ENCODE results near the gene KIAA0232.
A peak's percentile ranks its signal among the peaks of the same experiment; 100 is the strongest.
"Not testable (repeated sequence)": the region's sequence is repeated elsewhere in the genome, so short reads cannot be mapped to it uniquely, and the experiment has no call there.

The KIAA0232 gene

DNA sequence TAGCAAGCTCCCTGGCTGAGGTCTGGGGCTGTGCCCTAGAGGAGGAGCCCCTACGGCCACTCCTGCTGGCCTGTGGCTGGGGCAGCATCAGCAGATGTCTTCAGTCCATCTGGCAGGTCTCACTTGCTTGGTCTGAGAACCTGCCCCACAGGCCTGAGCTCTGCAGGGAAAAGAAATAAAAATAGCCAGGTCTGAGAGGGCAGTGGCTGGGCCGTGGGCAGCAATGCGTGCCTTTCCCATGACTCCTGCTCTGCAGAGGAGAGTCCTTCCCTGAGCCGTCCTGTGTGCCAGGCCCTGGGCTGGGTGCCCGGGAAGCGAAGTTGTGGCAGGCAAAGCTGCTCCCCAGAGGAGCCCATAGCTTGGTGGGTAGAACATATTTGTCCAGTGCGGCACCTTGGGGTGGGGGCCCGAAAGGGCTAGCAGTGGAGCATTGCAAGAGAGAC, 11.3 kb upstream of the KIAA0232 start:
- in situ Hi-C loops (cut with MboI; ENCODE audit: low pct_unique_long_range_greater_than_20kb, low sequenced_read_pairs), result no loop called here
- DNase-seq, result no peak

- in situ Hi-C loops (cut with MboI; ENCODE audit: low pct_unique_long_range_greater_than_20kb, low sequenced_read_pairs), result no loop called here
- DNase-seq, result no peak
Measured at GRCh38 chr4:6772223-6772928, 10.2 kb upstream of the KIAA0232 start.

DNA sequence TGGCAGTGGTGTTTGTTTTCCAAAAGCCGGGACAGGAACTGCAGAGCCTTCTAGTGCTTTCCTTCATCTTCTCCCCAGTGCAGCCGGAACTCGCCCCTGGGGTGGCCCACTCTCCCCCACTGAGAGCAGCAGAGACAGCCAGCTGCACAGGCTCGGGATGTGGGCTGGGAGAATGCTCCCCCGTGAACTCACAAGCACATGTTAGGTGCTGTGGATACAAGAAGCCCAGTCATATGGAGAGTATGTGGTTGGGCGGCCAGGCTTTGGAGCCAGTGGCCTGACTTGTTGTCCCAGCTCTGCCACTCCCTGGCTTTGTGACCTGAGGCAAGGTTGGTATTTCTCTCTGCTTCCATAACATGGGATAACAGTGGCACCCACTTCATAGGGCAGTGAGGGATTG, 9.4 kb upstream of the KIAA0232 start:
- DNase-seq, result no peak
- in situ Hi-C loops (cut with MboI; ENCODE audit: low pct_unique_long_range_greater_than_20kb, low sequenced_read_pairs), result no loop called here

GRCh38 chr4:6773616-6774540, 8.6 kb upstream of the KIAA0232 start:
- in situ Hi-C loops (cut with MboI; ENCODE audit: low pct_unique_long_range_greater_than_20kb, low sequenced_read_pairs), result no loop called here
- no peak for DNase-seq

- in situ Hi-C loops (cut with MboI; ENCODE audit: low pct_unique_long_range_greater_than_20kb, low sequenced_read_pairs), result no loop called here
Measured at GRCh38 chr4:6775746-6776145, 6.8 kb upstream of the KIAA0232 start.

DNA sequence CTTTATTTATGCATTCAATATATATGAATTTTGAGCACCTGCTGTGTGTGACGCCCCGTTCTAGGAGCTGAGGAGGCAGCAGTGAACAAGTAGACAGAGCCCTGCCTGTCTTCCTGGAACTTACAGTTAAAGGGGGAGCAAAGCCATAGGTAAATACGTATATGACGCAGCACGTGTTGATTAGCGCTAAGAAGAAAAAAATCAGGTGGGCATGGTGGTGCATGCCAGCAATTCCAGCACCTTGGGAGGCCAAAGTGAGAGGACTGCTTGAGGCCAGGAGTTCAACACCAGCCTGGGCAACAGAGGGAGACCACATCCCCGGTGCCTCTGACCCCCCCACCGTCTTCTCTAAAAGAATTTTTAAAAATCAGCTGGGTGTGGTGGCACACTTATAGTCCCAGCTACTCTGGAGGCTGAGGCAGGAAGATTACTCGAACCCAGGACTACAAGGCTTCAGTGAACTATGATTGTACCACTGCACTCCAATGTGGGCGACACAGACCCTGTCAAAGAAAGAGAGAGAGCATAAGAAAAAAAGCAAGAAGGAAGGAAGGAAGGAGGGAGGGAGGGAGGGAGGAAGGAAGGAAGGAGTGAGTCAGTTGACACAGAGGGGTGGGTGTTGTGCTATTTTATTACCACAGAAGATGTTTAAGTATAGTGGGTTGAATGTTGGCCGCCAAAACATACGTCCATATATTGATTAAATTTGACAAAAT, 5.4 kb upstream of the KIAA0232 start:
- in situ Hi-C loops (cut with MboI; ENCODE audit: low pct_unique_long_range_greater_than_20kb, low sequenced_read_pairs), result no loop called here
- no peak for DNase-seq

More at GRCh38 chr4:6775746-6776145, 6.8 kb upstream of the KIAA0232 start:
- no peak for DNase-seq

DNA sequence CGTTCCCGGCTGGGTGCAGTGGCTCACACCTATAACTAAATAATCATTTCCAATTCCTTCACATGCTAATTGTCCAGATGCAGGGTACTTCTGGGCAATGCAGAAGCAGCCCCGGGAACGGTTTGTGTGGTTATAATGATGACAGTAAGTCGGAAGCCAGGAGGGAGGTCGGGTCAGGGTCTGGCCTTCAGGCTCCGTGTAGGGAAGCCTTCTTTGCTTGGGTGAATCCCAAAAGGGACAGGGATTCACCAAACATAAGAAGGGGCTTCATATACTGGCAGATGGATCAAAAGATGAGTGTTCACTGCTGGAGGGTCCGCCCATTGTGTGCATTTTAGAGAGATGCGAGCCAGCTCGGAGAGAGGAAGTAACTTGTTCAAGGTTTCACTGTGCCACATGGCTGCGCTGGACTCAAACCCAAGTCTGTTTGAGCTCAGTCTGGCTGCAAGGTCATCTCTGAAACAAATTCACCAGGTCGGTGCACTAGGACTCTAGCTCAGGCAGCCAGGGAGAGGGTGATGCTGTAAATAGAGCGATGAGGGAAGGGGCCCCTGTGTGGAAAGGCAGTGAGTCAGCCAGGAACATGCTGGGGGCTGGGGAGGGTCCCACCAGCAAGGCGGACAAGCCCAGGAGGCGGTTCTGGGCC, 4.8 kb upstream of the KIAA0232 start:
- peak; percentile 60 for DNase-seq

GRCh38 chr4:6778435-6778834, 4.1 kb upstream of the KIAA0232 start:
- in situ Hi-C loops (cut with MboI; ENCODE audit: low pct_unique_long_range_greater_than_20kb, low sequenced_read_pairs), result no loop called here
- no peak for DNase-seq

More for the DNA sequence above, 4.8 kb upstream of the KIAA0232 start:
- in situ Hi-C loops (cut with MboI; ENCODE audit: low pct_unique_long_range_greater_than_20kb, low sequenced_read_pairs), result no loop called here

DNA sequence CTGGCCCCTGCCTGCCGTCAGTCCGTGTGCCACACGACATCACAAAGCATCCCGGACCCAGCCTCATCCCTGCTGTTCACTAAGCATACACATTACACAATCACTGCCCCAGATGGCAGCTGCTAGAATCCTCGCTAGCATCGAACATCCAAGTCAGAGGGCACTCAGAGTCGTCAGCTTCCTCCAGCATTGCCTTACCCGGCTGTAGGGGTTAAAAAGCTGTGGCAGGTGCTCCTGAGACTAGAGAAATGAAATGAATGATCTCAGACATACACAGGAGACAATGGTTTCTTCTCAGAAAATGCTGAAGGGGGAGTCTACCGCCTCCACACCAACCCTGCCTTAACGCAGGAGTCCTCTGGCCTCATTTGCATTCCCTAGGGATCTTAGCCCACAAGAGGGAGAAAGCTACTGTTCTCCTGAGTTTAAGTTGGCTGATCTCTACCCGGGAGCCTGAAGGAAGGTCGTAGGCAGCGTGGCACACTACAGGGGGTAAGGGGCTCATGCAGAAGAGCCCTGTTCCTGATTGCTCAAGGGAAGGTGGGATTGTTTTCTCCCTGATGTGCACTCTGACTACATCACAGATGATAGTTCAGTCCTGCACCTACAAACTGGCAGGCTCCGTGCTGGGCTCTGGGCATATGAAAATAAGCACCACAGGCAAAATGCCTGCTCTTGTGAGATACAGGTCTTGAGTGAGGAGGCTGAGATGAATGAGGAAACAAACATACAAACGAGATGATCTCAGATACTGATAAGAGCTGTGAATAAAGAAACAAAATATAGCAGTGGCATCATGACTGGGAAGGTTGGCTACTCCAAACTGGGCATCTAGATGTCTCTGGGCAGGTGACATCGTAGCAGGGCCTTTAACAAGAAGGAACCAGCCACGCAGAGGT, 2.6 kb upstream of the KIAA0232 start:
- in situ Hi-C loops (cut with MboI; ENCODE audit: low pct_unique_long_range_greater_than_20kb, low sequenced_read_pairs), result no loop called here
- peak; percentile 35 for DNase-seq

DNA sequence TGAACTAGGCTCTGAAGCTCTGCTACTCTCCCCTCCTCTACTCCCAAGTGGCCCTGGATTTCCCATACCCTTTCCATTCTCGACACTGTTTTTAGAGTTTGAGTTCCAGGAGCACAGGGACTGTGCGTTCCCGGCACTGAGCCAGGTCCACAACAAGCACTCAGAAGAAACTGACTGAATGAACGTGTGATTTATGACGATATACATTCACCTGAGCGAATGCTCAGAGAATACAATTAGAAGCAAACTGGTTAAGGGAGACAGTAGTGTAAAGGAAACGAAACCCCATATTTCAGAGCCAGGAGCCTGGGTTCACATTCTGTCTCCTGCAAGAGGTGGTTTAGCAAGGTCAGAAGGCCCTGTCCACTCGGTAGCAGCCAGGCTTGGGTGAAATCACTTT, 1.4 kb upstream of the KIAA0232 start:
- in situ Hi-C loops (cut with MboI; ENCODE audit: low pct_unique_long_range_greater_than_20kb, low sequenced_read_pairs), result no loop called here
- no peak for DNase-seq

DNA sequence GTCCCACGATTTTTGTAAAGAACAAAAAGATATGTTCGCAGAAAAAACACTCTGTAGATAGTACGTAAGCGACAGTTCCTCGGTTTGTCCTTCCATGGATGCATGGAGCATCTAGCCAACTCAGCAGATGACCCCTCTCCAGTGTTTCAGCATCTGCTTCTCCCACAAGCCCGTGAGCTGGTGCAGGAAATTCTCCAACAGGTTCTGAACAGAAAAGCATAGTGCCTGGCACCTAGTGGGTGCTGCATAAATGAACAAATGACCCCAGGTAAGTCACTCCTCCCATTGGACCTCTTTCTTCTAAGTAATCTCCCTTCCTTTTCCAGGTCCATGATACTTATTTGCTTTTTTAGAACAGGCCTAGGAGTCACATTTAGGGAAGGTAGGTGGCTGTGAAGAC, 966 bp upstream of the KIAA0232 start:
- in situ Hi-C loops (cut with MboI; ENCODE audit: low pct_unique_long_range_greater_than_20kb, low sequenced_read_pairs), result no loop called here
- DNase-seq, result no peak

- in situ Hi-C loops (cut with MboI; ENCODE audit: low pct_unique_long_range_greater_than_20kb, low sequenced_read_pairs), result no loop called here
- no peak for DNase-seq
Measured at GRCh38 chr4:6782846-6783110, 251 bp downstream of the KIAA0232 start.

DNA sequence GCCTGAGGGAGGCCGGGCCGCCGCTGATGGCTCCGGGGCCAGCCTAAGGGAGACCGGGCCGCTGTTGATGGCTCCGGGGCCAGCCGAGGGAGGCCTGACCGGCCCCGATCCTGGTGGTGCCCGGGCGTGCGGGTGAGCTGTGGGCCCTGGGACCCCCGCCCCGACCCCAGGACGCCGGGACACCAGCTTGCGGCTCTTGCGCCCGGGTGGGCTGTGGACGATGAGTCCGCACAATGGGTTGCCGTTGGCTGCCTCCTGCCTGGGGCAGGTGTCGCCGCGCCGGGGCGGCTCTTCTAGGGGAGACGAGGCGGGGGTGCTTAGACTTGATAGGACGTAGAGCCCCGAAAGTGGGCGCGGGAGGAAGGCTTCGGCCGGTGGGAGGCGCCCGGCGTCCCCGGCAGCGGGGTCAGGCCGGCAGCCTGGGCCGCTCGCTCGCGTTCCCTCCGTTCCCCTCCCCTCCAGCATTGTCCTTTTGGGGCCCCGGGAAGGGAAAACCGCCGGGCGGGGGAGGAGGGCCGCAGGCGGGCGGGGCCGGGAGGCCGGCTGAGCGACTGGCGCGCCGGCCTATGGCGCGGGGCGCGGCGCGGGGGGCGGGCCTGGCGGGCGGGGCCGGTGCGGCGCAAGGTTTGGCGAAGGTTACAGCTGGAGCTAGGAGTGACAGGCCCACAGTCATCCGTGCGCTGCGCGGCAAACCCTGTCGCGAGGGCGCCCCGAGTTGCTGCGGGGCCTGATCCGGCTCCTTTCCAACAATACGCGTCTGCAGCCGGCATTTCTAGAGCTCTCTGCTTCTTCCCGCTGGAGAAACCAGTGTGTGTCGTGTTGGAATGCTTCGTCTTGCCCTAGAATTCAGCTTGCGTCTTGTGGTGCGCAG, 819 bp downstream of the KIAA0232 start:
- in situ Hi-C loops (cut with MboI; ENCODE audit: low pct_unique_long_range_greater_than_20kb, low sequenced_read_pairs), result no loop called here
- peak; percentile 79 for DNase-seq

DNA sequence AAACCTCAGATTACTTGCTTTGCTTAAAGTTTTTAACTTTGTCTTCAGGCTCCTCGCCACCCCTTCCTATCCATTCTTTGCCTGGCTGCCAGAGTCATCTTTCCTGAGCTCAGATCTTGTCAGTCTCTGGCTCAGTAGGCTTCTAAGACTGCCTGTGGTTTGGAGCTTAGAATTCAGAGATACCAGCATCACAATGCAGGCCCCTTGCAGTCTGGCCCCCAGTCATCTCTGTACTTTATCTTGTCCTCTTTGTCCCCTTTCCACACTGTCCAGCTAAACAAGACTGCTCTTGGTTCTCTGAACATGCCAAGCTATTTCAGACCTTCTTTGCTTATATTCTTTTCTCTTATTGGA, 3.0 kb downstream of the KIAA0232 start:
- in situ Hi-C loops (cut with MboI; ENCODE audit: low pct_unique_long_range_greater_than_20kb, low sequenced_read_pairs), result no loop called here

DNA sequence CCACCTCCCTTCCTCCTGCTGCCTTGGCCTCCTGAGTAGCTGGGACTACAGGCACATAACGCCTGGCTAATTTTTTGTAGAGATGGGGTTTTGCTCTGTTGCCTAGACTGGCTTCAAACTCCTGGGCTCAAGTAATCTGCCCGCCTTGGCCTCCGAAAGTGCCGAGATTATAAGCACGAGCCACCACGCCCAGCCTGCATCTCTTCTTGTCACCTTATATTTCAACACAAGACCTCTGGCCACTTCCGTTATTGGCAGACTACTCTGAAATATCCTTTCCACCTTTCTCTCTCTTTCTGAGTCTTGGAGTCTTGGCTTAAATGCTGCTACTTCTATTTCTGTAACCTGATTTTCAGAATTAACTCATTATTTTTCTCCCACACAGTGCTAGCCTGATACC, 5.6 kb downstream of the KIAA0232 start:
- in situ Hi-C loops (cut with MboI; ENCODE audit: low pct_unique_long_range_greater_than_20kb, low sequenced_read_pairs), result no loop called here
- DNase-seq, result no peak

More for the DNA sequence above, 3.0 kb downstream of the KIAA0232 start:
- no peak for DNase-seq

- in situ Hi-C loops (cut with MboI; ENCODE audit: low pct_unique_long_range_greater_than_20kb, low sequenced_read_pairs); DNase-seq: not testable (repeated sequence)
Measured at GRCh38 chr4:6791245-6791644, 8.7 kb downstream of the KIAA0232 start.

DNA sequence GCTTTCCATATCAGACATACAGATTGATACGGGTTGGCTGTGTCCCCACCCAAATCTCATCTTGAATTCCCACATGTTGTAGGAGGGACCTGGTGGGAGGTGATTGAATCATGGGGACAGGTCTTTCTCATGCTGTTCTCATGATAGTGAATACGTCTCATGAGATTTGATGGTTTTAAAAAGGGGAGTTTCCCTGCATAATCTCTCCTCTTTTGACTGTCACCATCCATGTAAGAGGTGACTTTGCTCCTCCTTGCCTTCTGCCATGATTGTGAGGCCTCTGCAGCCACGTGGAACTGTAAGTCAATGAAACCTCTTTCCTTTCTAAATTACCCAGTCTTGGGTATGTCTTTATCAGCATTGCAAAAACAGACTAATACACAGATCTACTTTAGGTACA, 9.3 kb downstream of the KIAA0232 start:
- in situ Hi-C loops (cut with MboI; ENCODE audit: low pct_unique_long_range_greater_than_20kb, low sequenced_read_pairs); DNase-seq: not testable (repeated sequence)

GRCh38 chr4:6794189-6794588, 11.7 kb downstream of the KIAA0232 start:
- no peak for DNase-seq
- in situ Hi-C loops (cut with MboI; ENCODE audit: low pct_unique_long_range_greater_than_20kb, low sequenced_read_pairs), result no loop called here

Data from KBM-7 (cell line).